ENCODE results near the gene OTUD7B.
"Not testable (repeated sequence)": the region's sequence is repeated elsewhere in the genome, so short reads cannot be mapped to it uniquely, and the experiment has no call there.

Gene OTUD7B

GRCh38 chr1:150001415-150001814, 9.1 kb downstream of the OTUD7B start:
- DNase-seq, result no peak

- DNase-seq, result no peak
These were observed 12.8 kb downstream of the OTUD7B start for GRCh38 chr1:149997585-149998262.

DNA sequence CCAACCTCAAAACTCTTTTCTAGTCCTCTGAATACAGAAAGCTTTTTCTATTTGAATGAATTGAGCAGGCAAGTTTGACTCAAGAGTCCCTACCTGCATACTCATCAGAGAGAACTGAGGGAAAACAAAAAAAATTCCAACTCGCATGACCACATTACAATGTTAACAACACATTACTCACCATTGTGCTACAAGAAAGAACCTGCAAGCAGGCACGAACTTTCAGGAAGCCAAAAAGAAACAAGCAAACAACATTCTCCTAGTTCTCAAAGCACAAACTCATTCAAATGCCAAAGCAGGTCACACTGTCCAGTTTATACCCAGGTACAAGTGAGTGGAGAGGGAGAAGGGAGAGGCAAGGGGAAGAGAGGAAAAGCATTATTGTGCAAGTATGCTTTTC, 14.6 kb downstream of the OTUD7B start:
- no peak for DNase-seq

DNA sequence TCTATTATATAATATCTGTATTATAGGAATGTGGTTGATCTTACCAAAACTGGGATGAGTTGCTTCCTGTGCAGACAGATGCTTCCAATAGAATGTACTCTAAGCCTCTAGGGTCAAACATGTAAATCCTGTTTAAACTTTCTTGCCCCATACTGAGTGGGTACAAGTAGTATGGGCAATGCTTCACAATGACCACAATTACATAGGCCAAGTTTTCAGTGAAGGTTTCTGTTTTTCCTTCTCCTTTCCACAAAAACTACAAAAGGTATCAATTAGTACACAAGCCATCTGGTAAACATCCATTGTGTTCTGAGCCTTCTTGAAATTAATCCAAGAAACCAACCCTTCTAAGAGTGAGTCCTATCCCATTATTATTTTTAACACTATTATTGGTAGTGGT, 16.8 kb downstream of the OTUD7B start:
- no peak for DNase-seq

- no peak for DNase-seq
These were observed 17.3 kb downstream of the OTUD7B start for GRCh38 chr1:149993181-149993580.

GRCh38 chr1:149987297-149987595, 23.3 kb downstream of the OTUD7B start:
- no peak for DNase-seq

GRCh38 chr1:149986486-149987296, 23.8 kb downstream of the OTUD7B start:
- DNase-seq, result no peak

DNA sequence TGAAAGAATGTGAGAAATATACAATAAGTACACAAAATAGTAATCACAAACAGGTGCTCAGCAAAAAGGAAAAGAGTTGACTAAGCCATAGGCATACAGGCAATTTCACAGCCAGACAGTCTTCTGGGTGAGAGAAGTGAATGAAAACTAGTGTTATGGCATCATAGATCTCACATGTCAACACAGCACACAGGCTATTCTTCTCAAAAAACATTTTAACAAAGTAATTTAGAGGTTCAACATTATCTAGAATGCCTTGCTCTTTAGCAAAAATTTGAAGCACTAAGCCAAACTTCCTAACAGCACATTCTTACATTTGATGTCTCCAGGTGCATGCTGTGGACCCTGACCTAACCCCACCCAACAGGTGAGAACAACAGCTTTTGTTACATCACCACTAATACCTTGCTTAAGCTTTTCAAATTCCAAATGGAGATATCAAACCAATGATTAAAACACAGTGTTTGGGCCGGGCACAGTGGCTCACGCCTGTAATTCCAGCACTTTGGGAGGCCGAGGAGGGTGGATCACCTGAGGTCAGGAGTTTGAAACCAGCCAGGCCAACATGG, 30.5 kb downstream of the OTUD7B start:
- DNase-seq, result no peak

DNA sequence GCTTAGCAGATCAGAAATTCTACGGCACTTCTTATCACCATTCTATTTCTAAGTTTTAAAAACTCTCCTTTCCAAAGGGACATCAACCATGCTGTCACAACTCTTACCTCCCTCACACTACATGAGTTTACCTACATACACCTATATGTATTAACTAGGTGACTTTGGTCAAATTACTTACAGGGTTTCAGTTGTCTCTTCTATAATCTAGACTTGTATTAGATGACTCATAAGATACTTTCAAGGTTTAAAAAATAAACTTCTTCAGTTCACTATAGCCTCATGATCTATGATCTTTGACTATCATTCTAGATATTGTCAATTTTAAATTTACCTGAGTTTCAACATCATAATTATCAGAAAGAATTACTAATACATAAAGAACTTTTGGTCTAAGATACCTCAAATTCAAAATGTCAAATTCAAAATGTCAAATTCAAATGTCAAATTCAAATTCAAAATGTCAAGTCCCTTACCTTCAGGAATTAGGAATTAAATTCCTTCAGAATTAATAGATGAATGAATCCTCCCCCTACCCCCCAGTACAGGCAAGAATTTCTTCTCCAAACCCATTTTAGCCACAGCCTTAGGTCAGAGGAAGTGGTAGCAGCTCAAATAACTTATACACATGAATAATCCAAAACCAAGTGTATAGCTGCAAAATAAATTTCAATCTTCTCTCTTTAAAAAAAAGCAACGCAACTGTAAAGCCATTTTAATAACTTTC, 31.1 kb downstream of the OTUD7B start:
- DNase-seq, result no peak

GRCh38 chr1:149978547-149979023, 31.9 kb downstream of the OTUD7B start:
- DNase-seq, result no peak

DNA sequence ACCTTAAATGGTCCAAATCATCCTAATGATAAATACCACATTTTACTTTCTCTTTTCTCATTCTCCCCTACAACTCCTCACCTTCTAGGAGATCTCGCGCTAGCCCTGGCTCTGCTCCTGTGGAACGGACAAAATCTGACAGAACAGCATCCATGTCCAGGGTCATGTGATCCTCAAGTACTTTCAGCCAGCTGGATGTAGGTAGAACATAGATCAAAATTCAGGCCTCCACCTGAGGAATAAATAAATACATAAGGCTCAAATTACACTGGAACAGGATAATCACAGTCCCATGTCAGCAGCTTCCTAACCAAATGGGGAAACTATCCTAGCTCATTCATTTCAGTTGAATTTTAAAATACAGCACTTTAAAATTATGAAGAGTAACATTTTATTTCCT, 33.2 kb downstream of the OTUD7B start:
- no peak for DNase-seq

GRCh38 chr1:149972547-149972946, 38.0 kb downstream of the OTUD7B start:
- no peak for DNase-seq

- no peak for DNase-seq
These were observed 42.9 kb downstream of the OTUD7B start for GRCh38 chr1:149967646-149968045.

- DNase-seq, result no peak
These were observed 43.5 kb downstream of the OTUD7B start for GRCh38 chr1:149967041-149967440.

DNA sequence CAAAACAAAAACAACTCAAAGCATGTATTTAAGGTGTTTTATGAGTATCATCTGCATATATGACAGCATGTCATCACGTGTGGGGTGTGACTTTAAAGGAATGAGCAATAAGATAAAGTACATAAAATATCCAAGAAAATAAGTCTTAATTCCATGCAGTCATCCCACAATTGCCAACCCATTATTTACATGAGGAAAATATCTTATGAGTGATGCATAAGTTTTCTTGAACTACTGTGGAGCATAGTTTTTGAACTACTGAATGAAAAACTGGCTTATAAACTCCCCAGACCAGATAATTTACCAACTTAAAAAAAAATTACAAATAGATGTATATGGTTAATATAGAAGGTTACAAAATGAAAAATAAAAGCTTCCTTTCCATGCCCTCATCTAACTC, 44.1 kb downstream of the OTUD7B start:
- DNase-seq, result no peak

DNA sequence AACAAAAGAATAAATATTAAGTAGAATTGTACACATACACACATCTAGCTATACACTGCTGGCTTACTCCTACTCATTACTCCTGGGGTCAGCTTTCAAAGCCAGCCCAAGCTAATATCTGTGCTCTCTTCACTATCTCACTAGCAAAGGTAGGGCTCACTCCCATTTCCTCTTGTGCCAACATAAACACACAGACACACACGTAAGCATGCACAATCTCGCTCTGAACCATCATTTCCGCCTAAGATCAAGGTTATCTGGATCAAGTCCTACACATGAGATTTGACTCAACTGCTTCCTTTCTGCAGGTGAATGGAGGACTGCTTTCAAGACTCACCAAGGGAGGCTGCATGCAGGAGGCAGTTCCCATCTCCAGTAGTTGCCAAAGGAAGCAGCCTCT, 45.1 kb downstream of the OTUD7B start:
- no peak for DNase-seq

GRCh38 chr1:149963358-149963757, 47.2 kb downstream of the OTUD7B start:
- no peak for DNase-seq

- DNase-seq, result no peak
These were observed 47.8 kb downstream of the OTUD7B start for GRCh38 chr1:149962736-149963135.

DNA sequence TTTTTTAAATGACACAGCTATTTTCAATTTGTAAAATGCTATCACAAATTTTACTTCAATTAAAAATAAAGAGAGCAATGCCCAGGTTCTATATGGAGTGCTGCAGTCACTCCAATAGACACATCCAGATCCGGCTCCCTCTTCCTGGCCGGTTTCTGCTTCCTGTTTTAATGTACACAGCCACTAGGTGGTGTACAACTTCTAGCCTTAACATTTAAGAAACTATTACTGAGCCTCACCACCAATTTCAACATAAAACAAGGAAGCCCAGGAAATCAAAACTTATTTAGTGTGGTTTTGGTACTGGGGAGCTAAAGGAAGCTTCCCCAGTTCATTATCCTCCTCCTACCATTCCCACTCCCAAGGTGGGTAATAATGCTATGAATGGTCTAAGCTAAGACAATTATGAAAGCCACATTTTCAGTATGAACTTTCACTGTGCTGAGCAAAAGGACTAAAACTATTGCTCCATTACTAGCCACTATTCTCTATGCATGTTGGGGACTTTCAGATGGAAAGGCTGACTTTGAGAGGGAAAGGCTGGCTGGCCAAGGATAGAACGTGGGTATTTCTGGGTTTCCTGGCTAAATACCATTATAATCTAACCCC, 48.4 kb downstream of the OTUD7B start:
- DNase-seq, result no peak

GRCh38 chr1:149957548-149957947, 53.0 kb downstream of the OTUD7B start:
- DNase-seq, result not testable (repeated sequence)

DNA sequence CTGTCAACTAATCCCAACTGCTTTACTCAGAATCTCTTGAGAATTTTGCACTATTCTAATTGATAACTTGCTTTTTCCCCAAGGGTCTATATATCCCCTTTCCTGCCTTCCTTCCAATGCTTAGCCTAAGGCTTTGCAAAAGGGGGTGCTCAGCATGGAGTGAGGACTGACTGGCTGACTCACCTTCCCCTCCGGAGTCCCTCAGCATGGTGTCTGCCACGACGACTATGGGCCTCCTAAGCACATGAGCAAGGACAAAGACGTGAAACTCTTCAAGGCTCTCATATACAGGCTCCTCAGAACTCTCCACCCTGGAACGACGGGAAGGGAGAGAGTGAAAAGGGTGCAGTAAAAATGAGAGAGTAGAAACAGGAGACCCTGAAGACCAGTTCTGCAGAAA, 60.6 kb downstream of the OTUD7B start:
- no peak for DNase-seq

GRCh38 chr1:149945206-149945605, 65.3 kb downstream of the OTUD7B start:
- DNase-seq, result no peak

DNA sequence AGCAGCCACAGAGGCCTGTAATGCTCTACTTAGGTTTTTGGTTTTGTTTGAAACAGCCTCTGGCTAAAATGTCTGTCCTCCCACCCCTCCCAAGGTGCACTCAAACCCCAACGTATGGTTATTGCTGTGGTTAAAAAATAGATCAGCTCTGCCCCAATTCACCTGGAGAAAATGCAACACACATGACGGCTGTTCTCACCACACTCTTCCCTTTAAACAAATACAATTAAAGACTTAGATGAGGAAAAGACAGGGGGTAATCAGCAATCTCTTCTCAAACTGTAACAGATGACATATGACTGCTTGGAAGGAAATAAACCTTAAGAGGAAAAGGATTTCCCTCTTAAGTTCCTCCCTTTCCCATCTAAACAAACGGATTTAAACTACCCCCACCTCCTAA, 67.6 kb downstream of the OTUD7B start:
- DNase-seq, result no peak
